GM21737 (cell line): ENCODE results near the gene TMEM258.

Experiments
- ATAC-seq: cut with Tn5 transposase; IDR thresholded peaks from one replicate; pipeline ENCODE4 v1.9.1; 2021; ENCODE audit warnings: mild to moderate bottlenecking, moderate library complexity; ENCODE audit not compliant: unreplicated experiment

The TMEM258 gene

DNA sequence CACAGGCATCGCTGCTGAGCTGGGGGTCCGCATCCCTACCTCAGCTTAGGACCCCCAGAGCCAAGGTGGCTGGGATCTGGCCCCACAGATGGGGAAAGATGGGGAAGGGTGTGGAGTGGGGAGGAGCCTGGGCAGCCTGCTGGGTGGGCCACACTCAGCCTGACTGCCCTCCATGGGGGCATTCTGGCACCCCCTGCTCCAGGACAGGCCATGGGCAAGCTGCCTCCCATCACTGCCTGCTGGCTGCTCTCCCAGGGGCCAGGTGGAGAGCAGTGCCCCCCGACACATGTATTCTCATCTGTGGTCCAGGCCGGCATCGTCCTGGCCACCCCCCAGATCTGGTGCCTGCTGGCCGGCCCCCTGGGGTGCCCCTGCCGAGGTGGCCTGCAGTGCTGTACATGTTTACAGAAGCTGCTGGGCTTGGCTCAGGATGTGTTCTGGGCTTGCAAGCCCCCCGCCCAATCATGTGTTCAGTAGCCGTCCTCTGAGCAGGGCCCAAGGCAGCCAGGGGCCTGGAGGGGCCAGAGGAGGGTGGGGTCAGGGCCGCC is 47.7 kb downstream of the TMEM258 start:
- no peak for ATAC-seq

DNA sequence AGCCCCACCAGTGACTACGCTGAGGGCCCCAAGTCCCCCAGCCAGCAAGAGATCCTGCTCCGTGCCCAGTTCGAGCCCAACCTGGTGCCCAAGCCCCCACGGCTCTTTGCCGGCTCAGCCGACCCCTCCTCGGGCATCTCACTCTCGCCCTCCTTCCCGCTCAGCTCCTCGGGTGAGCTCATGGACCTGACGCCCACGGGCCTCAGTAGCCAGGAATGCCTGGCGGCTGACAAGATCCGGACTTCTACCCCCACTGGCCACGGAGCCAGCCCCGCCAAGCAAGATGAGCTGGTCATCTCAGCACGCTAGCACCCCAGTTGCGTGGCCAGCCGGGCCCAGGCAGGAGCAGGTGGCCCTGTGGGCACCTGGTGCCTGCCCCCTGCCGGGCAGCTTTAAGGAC is 48.2 kb downstream of the TMEM258 start:
- no peak for ATAC-seq

DNA sequence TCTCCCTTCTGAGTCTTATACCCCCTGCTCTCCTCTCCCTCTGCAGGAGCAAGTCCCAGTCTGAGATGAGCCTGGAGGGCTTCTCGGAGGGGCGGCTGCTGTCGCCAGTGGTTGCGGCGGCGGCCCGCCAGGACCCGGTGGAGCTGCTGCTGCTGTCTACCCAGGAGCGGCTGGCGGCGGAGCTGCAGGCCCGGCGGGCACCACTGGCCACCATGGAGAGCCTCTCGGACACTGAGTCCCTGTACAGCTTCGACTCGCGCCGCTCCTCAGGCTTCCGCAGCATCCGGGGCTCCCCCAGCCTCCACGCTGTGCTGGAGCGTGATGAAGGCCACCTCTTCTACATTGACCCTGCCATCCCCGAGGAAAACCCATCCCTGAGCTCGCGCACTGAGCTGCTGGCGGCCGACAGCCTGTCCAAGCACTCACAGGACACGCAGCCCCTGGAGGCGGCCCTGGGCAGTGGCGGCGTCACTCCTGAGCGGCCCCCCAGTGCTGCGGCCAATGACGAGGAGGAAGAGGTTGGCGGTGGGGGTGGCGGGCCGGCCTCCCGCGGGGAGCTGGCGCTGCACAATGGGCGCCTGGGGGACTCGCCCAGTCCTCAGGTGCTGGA is 48.8 kb downstream of the TMEM258 start:
- ATAC-seq = no peak

- ATAC-seq = no peak
These were observed 50.0 kb downstream of the TMEM258 start for GRCh38 chr11:61742391-61742790.

DNA sequence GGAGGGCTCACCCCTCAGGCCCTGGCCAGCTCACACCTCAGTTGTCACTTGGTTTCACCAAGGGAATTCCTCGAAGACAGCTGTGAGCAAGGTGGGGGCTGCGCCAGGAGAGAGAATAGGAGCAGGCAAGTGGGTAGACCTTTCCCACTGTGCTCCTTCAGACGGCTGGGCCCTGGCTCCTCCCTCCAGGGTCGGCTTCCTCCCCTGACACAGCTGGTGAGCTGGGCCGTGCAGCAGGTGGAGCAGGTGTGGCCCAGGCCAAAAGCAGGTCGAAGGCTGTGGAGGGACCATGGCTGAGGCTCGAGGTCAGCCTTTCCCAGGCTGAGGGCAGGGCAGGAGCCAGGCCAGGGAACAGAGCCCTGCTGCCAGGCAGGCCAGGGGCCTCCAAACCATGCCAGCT is 52.4 kb downstream of the TMEM258 start:
- ATAC-seq = no peak

GRCh38 chr11:61739413-61739812 is 53.0 kb downstream of the TMEM258 start:
- ATAC-seq = no peak
